Cardiac fibroblast (primary cell): ENCODE results near the gene MRPL27.
"Not testable (repeated sequence)": the region's sequence is repeated elsewhere in the genome, so short reads cannot be mapped to it uniquely, and the experiment has no call there.

Experiments used
- DNase-seq, 2 donors: peaks; one replicate each; pipeline versions ENCODE4 v3.0.0 to v3.0.0-alpha.2; 2010; ENCODE audit warnings: low read depth in 2 of 2
- H3K4me3 ChIP-seq, 2 donors: replicated peaks in 1 of 2; 1 replicate in 1 of 2; 2 replicates in 1 of 2; pipeline ENCODE4 v1.5.1; 2011; ENCODE audit warnings: low read depth in 2 of 2, low read length in 2 of 2, mild to moderate bottlenecking in 2 of 2, moderate library complexity in 1 of 2
- CTCF ChIP-seq: IDR thresholded peaks from one replicate; pipeline ENCODE4 v1.5.1; 2011; ENCODE audit warnings: low read depth, mild to moderate bottlenecking, low read length, inconsistent platforms

The MRPL27 gene

GRCh38 chr17:50337956-50338355 is 35.0 kb downstream of the MRPL27 start:
- no peak overlapping the region for H3K4me3 ChIP-seq
- DNase-seq, result no peak
- no peak for TF ChIP-seq CTCF

GRCh38 chr17:50333291-50334057 is 39.5 kb downstream of the MRPL27 start:
- not testable (repeated sequence) for DNase-seq, H3K4me3 ChIP-seq

GRCh38 chr17:50332196-50332595 is 40.8 kb downstream of the MRPL27 start:
- DNase-seq, result no peak
- TF ChIP-seq CTCF, result no peak
- H3K4me3 ChIP-seq, result no peak overlapping the region

- H3K4me3 ChIP-seq, result no peak overlapping the region
- TF ChIP-seq CTCF, result no peak
- DNase-seq, result peak; percentile 83 to 95
These were observed 41.7 kb downstream of the MRPL27 start for GRCh38 chr17:50331085-50331791.

- DNase-seq, result no peak
- no peak for TF ChIP-seq CTCF
- H3K4me3 ChIP-seq, result no peak overlapping the region
These were observed 42.7 kb downstream of the MRPL27 start for GRCh38 chr17:50330151-50330775.

GRCh38 chr17:50329716-50330115 is 43.3 kb downstream of the MRPL27 start:
- no peak for DNase-seq
- no peak for TF ChIP-seq CTCF
- H3K4me3 ChIP-seq, result no peak overlapping the region
